Panc1 (cell line): Measurements from ENCODE around the gene FIBCD1.

Source experiments
- POLR2AphosphoS5 ChIP-seq: IDR thresholded peaks from 2 replicates; pipeline ENCODE4 v1.6.1; 2012; ENCODE audit warnings: mild to moderate bottlenecking, low read depth, low read length, moderate library complexity
- TCF7L2 ChIP-seq: IDR thresholded peaks from 2 replicates; pipeline ENCODE4 v1.6.1; 2011; ENCODE audit warnings: mild to moderate bottlenecking, low read depth, low read length, inconsistent platforms
- TF ChIP-seq, protein P1 (sequence below): fragments of 450-650 bp; IDR thresholded peaks from 2 replicates; pipeline ENCODE4 v1.5.1; 2017; ENCODE audit warnings: mild to moderate bottlenecking

- no peak for TF ChIP-seq POLR2AphosphoS5
- TF ChIP-seq, protein P1, sequence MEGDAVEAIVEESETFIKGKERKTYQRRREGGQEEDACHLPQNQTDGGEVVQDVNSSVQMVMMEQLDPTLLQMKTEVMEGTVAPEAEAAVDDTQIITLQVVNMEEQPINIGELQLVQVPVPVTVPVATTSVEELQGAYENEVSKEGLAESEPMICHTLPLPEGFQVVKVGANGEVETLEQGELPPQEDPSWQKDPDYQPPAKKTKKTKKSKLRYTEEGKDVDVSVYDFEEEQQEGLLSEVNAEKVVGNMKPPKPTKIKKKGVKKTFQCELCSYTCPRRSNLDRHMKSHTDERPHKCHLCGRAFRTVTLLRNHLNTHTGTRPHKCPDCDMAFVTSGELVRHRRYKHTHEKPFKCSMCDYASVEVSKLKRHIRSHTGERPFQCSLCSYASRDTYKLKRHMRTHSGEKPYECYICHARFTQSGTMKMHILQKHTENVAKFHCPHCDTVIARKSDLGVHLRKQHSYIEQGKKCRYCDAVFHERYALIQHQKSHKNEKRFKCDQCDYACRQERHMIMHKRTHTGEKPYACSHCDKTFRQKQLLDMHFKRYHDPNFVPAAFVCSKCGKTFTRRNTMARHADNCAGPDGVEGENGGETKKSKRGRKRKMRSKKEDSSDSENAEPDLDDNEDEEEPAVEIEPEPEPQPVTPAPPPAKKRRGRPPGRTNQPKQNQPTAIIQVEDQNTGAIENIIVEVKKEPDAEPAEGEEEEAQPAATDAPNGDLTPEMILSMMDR: no peak
- TF ChIP-seq TCF7L2: no peak
These were observed 10.4 kb upstream of the FIBCD1 start for GRCh38 chr9:130949188-130950038.
